CD14-positive monocyte (primary cell): Measurements from ENCODE around the gene PPP1R12B. TPM values are rescaled to one million over a fixed set of nuclear protein-coding genes. Genes with fewer than 3 reads are reported as not detected.
"Not testable (repeated sequence)": the region's sequence is repeated elsewhere in the genome, so short reads cannot be mapped to it uniquely, and the experiment has no call there.

Source experiments
- DNase-seq, 3 donors: peaks; one replicate each; pipeline ENCODE4 v3.0.0-alpha.2; 2011 to 2022
- H2AFZ ChIP-seq: 2 replicates; pipeline ENCODE4 v1.6.0; 2012; ENCODE audit warnings: mild to moderate bottlenecking, low read depth, low read length, inconsistent platforms; ENCODE audit not compliant: insufficient read depth, poor library complexity, severe bottlenecking
- H3K27ac ChIP-seq, 2 donors: 1 replicate in 1 of 2; 2 replicates in 1 of 2; pipeline ENCODE4 v1.5.1; 2012 to 2013; ENCODE audit warnings: low read length in 2 of 2, control low read depth in 1 of 2, inconsistent platforms in 1 of 2, low read depth in 1 of 2, mild to moderate bottlenecking in 1 of 2
- H3K27me3 ChIP-seq, 2 donors: one replicate each; pipeline versions ENCODE4 v1.6.0 to v1.6.1; 2011 to 2013; ENCODE audit warnings: low read length in 2 of 2; ENCODE audit not compliant: control insufficient read depth in 2 of 2, insufficient read depth in 2 of 2
- H3K36me3 ChIP-seq, 2 donors: replicated peaks in 1 of 2; 1 replicate in 1 of 2; 2 replicates in 1 of 2; pipeline versions ENCODE4 v1.5.1 to v1.6.1; 2012 to 2013; ENCODE audit warnings: low read length in 2 of 2, control low read depth in 1 of 2, inconsistent platforms in 1 of 2, mild to moderate bottlenecking in 1 of 2; ENCODE audit not compliant: insufficient read depth in 2 of 2, control insufficient read depth in 1 of 2
- H3K4me1 ChIP-seq, 2 donors: 1 replicate in 1 of 2; 2 replicates in 1 of 2; pipeline versions ENCODE4 v1.5.1 to v1.6.1; 2012 to 2013; ENCODE audit warnings: low read length in 2 of 2, control low read depth in 1 of 2, inconsistent platforms in 1 of 2, mild to moderate bottlenecking in 1 of 2, moderate library complexity in 1 of 2; ENCODE audit not compliant: insufficient read depth in 2 of 2, control insufficient read depth in 1 of 2
- H3K4me2 ChIP-seq: replicated peaks from 2 replicates; pipeline ENCODE3; 2012; ENCODE audit warnings: low read length, moderate library complexity, mild to moderate bottlenecking; ENCODE audit not compliant: poor library complexity, severe bottlenecking; ENCODE audit errors: extremely low read depth
- H3K4me3 ChIP-seq, 3 experiments: fragments of 200-600 bp in 1 of 3; sonication (generic) in 1 of 3; replicated peaks in 1 of 3; 1 replicate in 2 of 3; 2 replicates in 1 of 3; pipeline ENCODE4 v1.5.1; 2011 to 2013; ENCODE audit warnings: low read length in 3 of 3, mild to moderate bottlenecking in 3 of 3, control low read depth in 2 of 3, low read depth in 2 of 3, inconsistent platforms in 1 of 3, moderate library complexity in 1 of 3
- H3K79me2 ChIP-seq: 2 replicates; pipeline ENCODE4 v1.6.0; 2012; ENCODE audit warnings: mild to moderate bottlenecking, control low read depth, inconsistent platforms, low read length, moderate library complexity; ENCODE audit not compliant: insufficient read depth
- H3K9ac ChIP-seq: 2 replicates; pipeline ENCODE4 v1.6.0; 2017; ENCODE audit warnings: low read length, mild to moderate bottlenecking; ENCODE audit not compliant: insufficient read depth, poor library complexity, severe bottlenecking
- H3K9me3 ChIP-seq, 2 donors: replicated peaks in 1 of 2; 1 replicate in 1 of 2; 2 replicates in 1 of 2; pipeline versions ENCODE4 v1.5.1 to v1.6.1; 2012 to 2013; ENCODE audit warnings: low read length in 2 of 2, control low read depth in 1 of 2; ENCODE audit not compliant: control insufficient read depth in 1 of 2, insufficient read depth in 1 of 2
- H4K20me1 ChIP-seq: 2 replicates; pipeline ENCODE4 v1.6.0; 2012; ENCODE audit warnings: mild to moderate bottlenecking, low read length, control low read depth, moderate library complexity; ENCODE audit not compliant: insufficient read depth
- H3K27ac Mint-ChIP-seq, 7 donors: one replicate each; pipeline ENCODE4 v1.8.0; 2020; ENCODE audit warnings: mild to moderate bottlenecking in 7 of 7, mixed read lengths in 7 of 7, moderate library complexity in 6 of 7, inconsistent platforms in 2 of 7
- H3K27me3 Mint-ChIP-seq, 3 donors: one replicate each; pipeline ENCODE4 v1.8.0; 2021 to 2022; ENCODE audit warnings: low read depth in 3 of 3, mild to moderate bottlenecking in 3 of 3, mixed read lengths in 3 of 3, moderate library complexity in 3 of 3, inconsistent platforms in 1 of 3
- H3K36me3 Mint-ChIP-seq, 2 donors: one replicate each; pipeline ENCODE4 v1.8.0; 2020; ENCODE audit warnings: mixed read lengths in 2 of 2, inconsistent platforms in 1 of 2, mild to moderate bottlenecking in 1 of 2
- H3K4me1 Mint-ChIP-seq: one replicate; pipeline ENCODE4 v1.8.0; 2020; ENCODE audit warnings: mild to moderate bottlenecking, mixed read lengths
- H3K4me3 Mint-ChIP-seq, 2 donors: one replicate each; pipeline ENCODE4 v1.8.0; 2020; ENCODE audit warnings: mild to moderate bottlenecking in 2 of 2, mixed read lengths in 2 of 2, moderate library complexity in 1 of 2
- H3K9me3 Mint-ChIP-seq, 7 donors: one replicate each; pipeline ENCODE4 v1.8.0; 2020 to 2022; ENCODE audit warnings: mixed read lengths in 7 of 7, mild to moderate bottlenecking in 6 of 7, moderate library complexity in 6 of 7, inconsistent platforms in 2 of 7
- WGBS: methylation state at CpG from one replicate; pipeline ENCODE4 v1.1.5; 2013; ENCODE audit warnings: missing lambda C conversion rate; ENCODE audit not compliant: insufficient coverage; 5-methylcytosine and 5-hydroxymethylcytosine counted together
- intact Hi-C, 2 donors: fragments of 100-400 bp; cut with micrococcal nuclease; formaldehyde crosslinking; loops; one replicate each; pipeline versions ENCODE4 v1.15.0 to v1.15.1; 2023
- polyA plus RNA-seq, 3 donors: library from polyadenylated mRNA; depleted of rRNA in 1 of 3; unstranded in 2 of 3; stranded (reverse) in 1 of 3; fragments of 300-500 nt in 2 of 3; fragments of >200 nt in 1 of 3; fragmentation: Illumina TruSeq in 2 of 3; gene quantifications; 1 replicate in 2 of 3; 2 replicates in 1 of 3; pipeline ENCODE4 v1.2.3, GENCODE V29; 2012 to 2021
- TF ChIP-seq, protein P1 (sequence below): fragments of 200-600 bp; IDR thresholded peaks from one replicate; pipeline ENCODE4 v1.8.0; 2022; ENCODE audit warnings: antibody characterized with exemption, mild to moderate bottlenecking

PPP1R12B gene
- polyA plus RNA-seq, 3 donors, result 1.3 to 12.2 (median 1.7) TPM

DNA sequence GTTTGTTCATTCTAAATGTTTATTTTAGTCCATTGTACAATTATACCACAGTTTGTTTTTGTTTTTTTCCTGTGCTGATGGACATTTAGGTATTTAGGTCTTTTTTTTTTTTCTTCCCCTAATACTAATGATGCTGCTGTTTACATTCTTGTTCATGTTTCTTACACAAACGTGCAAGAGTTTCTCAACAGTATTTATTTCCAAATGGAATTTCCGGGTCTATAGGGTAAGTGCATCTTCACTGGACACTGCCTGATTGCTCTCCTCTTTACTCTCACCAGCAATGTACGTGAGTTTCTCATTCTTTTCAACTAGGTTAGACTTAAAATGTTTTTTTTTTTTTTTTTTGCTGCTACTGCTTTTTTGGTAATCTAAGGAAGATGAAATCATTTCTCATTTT is 122.7 kb downstream of the PPP1R12B start:
- H3K4me3 ChIP-seq, result no peak overlapping the region
- no peak overlapping the region for H3K4me2 ChIP-seq
- H2AFZ ChIP-seq, result no peak overlapping the region
- H3K4me1 Mint-ChIP-seq, result peaks cover 10% of the 10 kb centered on the region
- H3K27ac Mint-ChIP-seq, result no peak overlapping the region
- no peak overlapping the region for H3K27ac ChIP-seq
- intact Hi-C loops, result no loop called here
- H4K20me1 ChIP-seq, result peaks cover 84% of the 10 kb centered on the region
- H3K79me2 ChIP-seq, result no peaks in the 10 kb centered on the region
- TF ChIP-seq, protein P1, sequence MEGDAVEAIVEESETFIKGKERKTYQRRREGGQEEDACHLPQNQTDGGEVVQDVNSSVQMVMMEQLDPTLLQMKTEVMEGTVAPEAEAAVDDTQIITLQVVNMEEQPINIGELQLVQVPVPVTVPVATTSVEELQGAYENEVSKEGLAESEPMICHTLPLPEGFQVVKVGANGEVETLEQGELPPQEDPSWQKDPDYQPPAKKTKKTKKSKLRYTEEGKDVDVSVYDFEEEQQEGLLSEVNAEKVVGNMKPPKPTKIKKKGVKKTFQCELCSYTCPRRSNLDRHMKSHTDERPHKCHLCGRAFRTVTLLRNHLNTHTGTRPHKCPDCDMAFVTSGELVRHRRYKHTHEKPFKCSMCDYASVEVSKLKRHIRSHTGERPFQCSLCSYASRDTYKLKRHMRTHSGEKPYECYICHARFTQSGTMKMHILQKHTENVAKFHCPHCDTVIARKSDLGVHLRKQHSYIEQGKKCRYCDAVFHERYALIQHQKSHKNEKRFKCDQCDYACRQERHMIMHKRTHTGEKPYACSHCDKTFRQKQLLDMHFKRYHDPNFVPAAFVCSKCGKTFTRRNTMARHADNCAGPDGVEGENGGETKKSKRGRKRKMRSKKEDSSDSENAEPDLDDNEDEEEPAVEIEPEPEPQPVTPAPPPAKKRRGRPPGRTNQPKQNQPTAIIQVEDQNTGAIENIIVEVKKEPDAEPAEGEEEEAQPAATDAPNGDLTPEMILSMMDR, result no peak
- peak overlapping the region in 1 of 2 donors; percentile 78 for H3K4me3 Mint-ChIP-seq
- WGBS, result no CpG with 5 or more reads among the region's 3 CpGs
- H3K9me3 ChIP-seq, result no peaks in the 10 kb centered on the region
- peaks cover 0 to 12% (median 8%) of the 10 kb centered on the region in 7 donors for H3K9me3 Mint-ChIP-seq
- DNase-seq, result no peak
- H3K36me3 Mint-ChIP-seq, result peaks cover 45 to 49% of the 10 kb centered on the region in 2 donors
- H3K27me3 ChIP-seq, result peaks cover 63 to 77% of the 10 kb centered on the region in 2 donors
- no peak overlapping the region for H3K9ac ChIP-seq
- H3K36me3 ChIP-seq, result peaks cover 0 to 8% of the 10 kb centered on the region in 2 donors
- H3K4me1 ChIP-seq, result peaks cover 6 to 9% of the 10 kb centered on the region in 2 donors
- peaks cover 74 to 79% (median 75%) of the 10 kb centered on the region in 3 donors for H3K27me3 Mint-ChIP-seq

GRCh38 chr1:202472347-202473124 is 124.0 kb downstream of the PPP1R12B start:
- H3K27ac Mint-ChIP-seq, H3K79me2 ChIP-seq, H3K4me3 ChIP-seq, H3K4me2 ChIP-seq, H3K36me3 ChIP-seq, intact Hi-C loops, H2AFZ ChIP-seq, H3K9me3 ChIP-seq, DNase-seq, H3K9ac ChIP-seq, H3K27ac ChIP-seq: not testable (repeated sequence)
- Mint-ChIP-seq H3K27me3 (peaks cover 76 to 80% (median 80%) of the 10 kb centered on the region in 3 donors), H3K9me3 (peaks cover 0 to 13% (median 7%) of the 10 kb centered on the region in 7 donors), H3K4me1 (peaks cover 14% of the 10 kb centered on the region), H3K36me3 (peaks cover 43 to 46% of the 10 kb centered on the region in 2 donors), H3K4me3 (peak overlapping the region in 1 of 2 donors; percentile 85)
- Histone ChIP-seq H4K20me1 (peaks cover 88% of the 10 kb centered on the region), H3K4me1 (peaks cover 9 to 14% of the 10 kb centered on the region in 2 donors), H3K27me3 (peaks cover 65 to 79% of the 10 kb centered on the region in 2 donors)
- 100% methylated on average over 1 of the region's 2 CpGs for WGBS

DNA sequence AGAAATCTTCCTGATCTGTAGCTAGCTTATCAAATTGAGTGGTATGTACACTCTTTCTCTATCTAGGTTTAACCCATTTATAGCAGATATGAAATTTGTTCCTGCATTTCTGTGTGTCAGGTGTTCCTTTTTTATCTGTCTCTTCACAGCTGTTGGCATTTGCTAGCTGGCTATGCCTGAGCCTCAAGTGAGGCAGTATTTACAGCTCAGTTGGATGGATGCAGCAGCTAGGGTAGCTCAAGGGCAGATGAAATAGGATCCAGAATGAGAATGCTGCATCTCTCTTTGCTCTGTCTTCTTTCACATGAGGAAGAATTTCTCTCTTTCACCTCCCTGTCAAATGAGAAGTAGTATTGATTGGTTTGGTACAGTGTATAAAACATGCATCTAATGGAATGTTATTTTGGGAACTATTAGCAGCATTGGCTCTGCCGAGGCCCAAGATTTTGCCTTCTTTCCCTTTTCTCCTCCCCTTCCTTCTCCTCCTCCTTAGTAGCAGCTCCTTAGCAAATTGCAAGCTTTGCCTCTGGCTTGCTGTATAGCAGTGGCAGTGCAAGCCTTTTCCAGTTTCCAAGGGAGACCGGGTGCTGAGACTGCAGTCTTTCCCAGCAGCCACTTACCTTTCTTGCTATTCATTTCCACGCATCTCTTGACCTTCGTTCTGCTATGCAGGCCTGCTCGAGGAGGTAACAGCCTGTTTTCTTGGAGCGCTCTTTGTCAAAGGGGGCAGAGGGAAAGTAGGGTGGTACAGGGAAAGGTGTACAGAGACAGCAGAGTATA is 125.0 kb downstream of the PPP1R12B start:
- Mint-ChIP-seq H3K4me1 (peaks cover 15% of the 10 kb centered on the region), H3K27me3 (peaks cover 80 to 83% (median 81%) of the 10 kb centered on the region in 3 donors), H3K9me3 (peaks cover 0 to 12% (median 7%) of the 10 kb centered on the region in 7 donors), H3K4me3 (peak overlapping the region in 1 of 2 donors; percentile 84), H3K36me3 (peaks cover 50% of the 10 kb centered on the region in 2 donors)
- H3K79me2 ChIP-seq, H3K4me2 ChIP-seq, H3K9ac ChIP-seq, H3K36me3 ChIP-seq, H3K27ac Mint-ChIP-seq, DNase-seq, H3K9me3 ChIP-seq, H3K4me3 ChIP-seq, H3K27ac ChIP-seq, intact Hi-C loops, H2AFZ ChIP-seq: not testable (repeated sequence)
- peaks cover 7 to 19% of the 10 kb centered on the region in 2 donors for H3K4me1 ChIP-seq
- WGBS, result 100% methylated on average over 1 of the region's 6 CpGs
- peaks cover 73 to 89% of the 10 kb centered on the region in 2 donors for H3K27me3 ChIP-seq
- peaks cover 95% of the 10 kb centered on the region for H4K20me1 ChIP-seq
